ENCODE measurements around the gene ADGRD1. TPM values are rescaled to one million over a fixed set of nuclear protein-coding genes. Genes with fewer than 3 reads are reported as not detected.
"Not testable (repeated sequence)": the region's sequence is repeated elsewhere in the genome, so short reads cannot be mapped to it uniquely, and the experiment has no call there.

Gene ADGRD1
- total RNA-seq, 2 donors from 2014 or later: not detected

GRCh38 chr12:131124487-131125280 lies 171.0 kb downstream of the ADGRD1 start:
- no peak for ATAC-seq

GRCh38 chr12:131126662-131127173 lies 173.0 kb downstream of the ADGRD1 start:
- no peaks in the 10 kb centered on the region for H3K9me3 Mint-ChIP-seq
- DNase-seq (ENCODE audit: low spot score) (no peak), ATAC-seq (no peak)
- H3K4me3 Mint-ChIP-seq: no peak overlapping the region
- H3K36me3 Mint-ChIP-seq: no peaks in the 10 kb centered on the region
- H3K4me1 Mint-ChIP-seq (ENCODE audit: low read depth in 2 of 2): peaks cover 0 to 15% of the 10 kb centered on the region in 2 donors
- H3K27me3 Mint-ChIP-seq: no peaks in the 10 kb centered on the region
- no peak overlapping the region for H3K27ac Mint-ChIP-seq

More at GRCh38 chr12:131124487-131125280, 171.0 kb downstream of the ADGRD1 start:
- H3K27me3 Mint-ChIP-seq: no peaks in the 10 kb centered on the region
- peaks cover 0 to 10% of the 10 kb centered on the region in 2 donors for H3K4me1 Mint-ChIP-seq (ENCODE audit: low read depth in 2 of 2)
- no peak overlapping the region for H3K4me3 Mint-ChIP-seq
- no peak for DNase-seq (ENCODE audit: low spot score)
- H3K9me3 Mint-ChIP-seq: no peaks in the 10 kb centered on the region
- no peaks in the 10 kb centered on the region for H3K36me3 Mint-ChIP-seq
- H3K27ac Mint-ChIP-seq: no peak overlapping the region

- Mint-ChIP-seq H3K36me3 (no peaks in the 10 kb centered on the region), H3K9me3 (no peaks in the 10 kb centered on the region), H3K4me1 (ENCODE audit: low read depth in 2 of 2) (peaks cover 0 to 18% of the 10 kb centered on the region in 2 donors), H3K4me3 (no peak overlapping the region), H3K27me3 (no peaks in the 10 kb centered on the region), H3K27ac (no peak overlapping the region)
- no peak for ATAC-seq
- DNase-seq (ENCODE audit: low spot score): no peak
Observed at GRCh38 chr12:131128556-131128955, 174.8 kb downstream of the ADGRD1 start.

GRCh38 chr12:131128966-131129619 lies 175.4 kb downstream of the ADGRD1 start:
- peak overlapping the region in 1 of 2 donors; percentile 56 for H3K27ac Mint-ChIP-seq

GRCh38 chr12:131129839-131130238 lies 176.1 kb downstream of the ADGRD1 start:
- H3K27me3 Mint-ChIP-seq: no peaks in the 10 kb centered on the region

More at GRCh38 chr12:131128966-131129619, 175.4 kb downstream of the ADGRD1 start:
- not testable (repeated sequence) for H3K9me3 Mint-ChIP-seq; H3K36me3 Mint-ChIP-seq; H3K4me3 Mint-ChIP-seq; ATAC-seq; H3K27me3 Mint-ChIP-seq; DNase-seq (ENCODE audit: low spot score)
- H3K4me1 Mint-ChIP-seq (ENCODE audit: low read depth in 2 of 2): peaks cover 0 to 18% of the 10 kb centered on the region in 2 donors

GRCh38 chr12:131130311-131130911 lies 176.7 kb downstream of the ADGRD1 start:
- Mint-ChIP-seq H3K36me3 (no peaks in the 10 kb centered on the region), H3K27me3 (no peaks in the 10 kb centered on the region), H3K9me3 (no peaks in the 10 kb centered on the region), H3K27ac (peak overlapping the region in 1 of 2 donors; percentile 56), H3K4me1 (ENCODE audit: low read depth in 2 of 2) (peaks cover 0 to 18% of the 10 kb centered on the region in 2 donors), H3K4me3 (no peak overlapping the region)
- no peak for ATAC-seq
- DNase-seq (ENCODE audit: low spot score): no peak

More at GRCh38 chr12:131129839-131130238, 176.1 kb downstream of the ADGRD1 start:
- no peak for DNase-seq (ENCODE audit: low spot score)
- H3K27ac Mint-ChIP-seq: peak overlapping the region in 1 of 2 donors; percentile 56
- no peak overlapping the region for H3K4me3 Mint-ChIP-seq
- H3K36me3 Mint-ChIP-seq: no peaks in the 10 kb centered on the region
- H3K9me3 Mint-ChIP-seq: no peaks in the 10 kb centered on the region
- no peak for ATAC-seq
- peaks cover 0 to 18% of the 10 kb centered on the region in 2 donors for H3K4me1 Mint-ChIP-seq (ENCODE audit: low read depth in 2 of 2)

- no peak for DNase-seq (ENCODE audit: low spot score)
- ATAC-seq: no peak
- no peak overlapping the region for H3K27ac Mint-ChIP-seq
- peaks cover 0 to 18% of the 10 kb centered on the region in 2 donors for H3K4me1 Mint-ChIP-seq (ENCODE audit: low read depth in 2 of 2)
- no peaks in the 10 kb centered on the region for H3K9me3 Mint-ChIP-seq
- H3K36me3 Mint-ChIP-seq: no peaks in the 10 kb centered on the region
- no peak overlapping the region for H3K4me3 Mint-ChIP-seq
- no peaks in the 10 kb centered on the region for H3K27me3 Mint-ChIP-seq
Observed at GRCh38 chr12:131131077-131131807, 177.5 kb downstream of the ADGRD1 start.

- H3K27me3 Mint-ChIP-seq: no peaks in the 10 kb centered on the region
- no peaks in the 10 kb centered on the region for H3K36me3 Mint-ChIP-seq
- DNase-seq (ENCODE audit: low spot score): no peak
- peaks cover 0 to 18% of the 10 kb centered on the region in 2 donors for H3K4me1 Mint-ChIP-seq (ENCODE audit: low read depth in 2 of 2)
- no peak overlapping the region for H3K4me3 Mint-ChIP-seq
- no peak overlapping the region for H3K27ac Mint-ChIP-seq
- ATAC-seq: no peak
- no peaks in the 10 kb centered on the region for H3K9me3 Mint-ChIP-seq
Observed at GRCh38 chr12:131131808-131132117, 178.1 kb downstream of the ADGRD1 start.

- no peak overlapping the region for H3K27ac Mint-ChIP-seq
- ATAC-seq: peak in 1 of 2 donors; percentile 49
Observed at GRCh38 chr12:131132118-131132892, 178.6 kb downstream of the ADGRD1 start.

GRCh38 chr12:131133015-131133905 lies 179.6 kb downstream of the ADGRD1 start:
- H3K27me3 Mint-ChIP-seq: peaks cover 0 to 2% of the 10 kb centered on the region in 2 donors
- H3K9me3 Mint-ChIP-seq: no peaks in the 10 kb centered on the region
- no peak for DNase-seq (ENCODE audit: low spot score)
- no peaks in the 10 kb centered on the region for H3K36me3 Mint-ChIP-seq
- peaks cover 0 to 12% of the 10 kb centered on the region in 2 donors for H3K4me1 Mint-ChIP-seq (ENCODE audit: low read depth in 2 of 2)
- H3K4me3 Mint-ChIP-seq: no peak overlapping the region
- no peak for ATAC-seq
- no peak overlapping the region for H3K27ac Mint-ChIP-seq

More at GRCh38 chr12:131132118-131132892, 178.6 kb downstream of the ADGRD1 start:
- Mint-ChIP-seq H3K27me3 (no peaks in the 10 kb centered on the region), H3K4me3 (no peak overlapping the region), H3K9me3 (no peaks in the 10 kb centered on the region), H3K36me3 (no peaks in the 10 kb centered on the region), H3K4me1 (ENCODE audit: low read depth in 2 of 2) (peaks cover 0 to 15% of the 10 kb centered on the region in 2 donors)
- DNase-seq (ENCODE audit: low spot score): no peak

- Mint-ChIP-seq H3K4me1 (ENCODE audit: low read depth in 2 of 2) (peaks cover 0 to 12% of the 10 kb centered on the region in 2 donors), H3K9me3 (no peaks in the 10 kb centered on the region), H3K27ac (no peak overlapping the region), H3K36me3 (no peaks in the 10 kb centered on the region), H3K4me3 (no peak overlapping the region), H3K27me3 (peaks cover 0 to 2% of the 10 kb centered on the region in 2 donors)
- DNase-seq (ENCODE audit: low spot score): no peak
- ATAC-seq: no peak
Observed at GRCh38 chr12:131133994-131134393, 180.3 kb downstream of the ADGRD1 start.
